Suprapubic skin (tissue), 4 donors: ENCODE measurements around the gene NNMT. TPM values are rescaled to one million over a fixed set of nuclear protein-coding genes. Genes with fewer than 3 reads are reported as not detected.
A peak's percentile ranks its signal among the peaks of the same experiment; 100 is the strongest.

Source experiments
- DNase-seq, 2 donors: peaks; one replicate each; pipeline ENCODE4 v3.0.0-alpha.2; 2019; ENCODE audit warnings: low spot score in 2 of 2
- H3K27ac ChIP-seq: fragments of 200-600 bp; sonication (generic); one replicate; pipeline ENCODE4 v1.5.1; 2019
- H3K27me3 ChIP-seq: fragments of 200-600 bp; sonication (generic); one replicate; pipeline ENCODE4 v1.5.1; 2019
- H3K36me3 ChIP-seq: fragments of 200-600 bp; sonication (generic); one replicate; pipeline ENCODE4 v1.5.1; 2019
- H3K4me1 ChIP-seq: fragments of 200-600 bp; sonication (generic); one replicate; pipeline ENCODE4 v1.5.1; 2019
- H3K4me3 ChIP-seq: fragments of 200-600 bp; sonication (generic); one replicate; pipeline ENCODE4 v1.5.1; 2019; ENCODE audit warnings: mild to moderate bottlenecking
- H3K9me3 ChIP-seq: fragments of 200-600 bp; sonication (generic); one replicate; pipeline ENCODE4 v1.5.1; 2019
- CTCF ChIP-seq, 2 donors: fragments of 200-600 bp in 1 of 2; fragments of 450-650 bp in 1 of 2; sonication (generic) in 1 of 2; IDR thresholded peaks; one replicate each; pipeline ENCODE4 v1.5.1; 2016 to 2019; ENCODE audit warnings: antibody characterized with exemption in 2 of 2, mild to moderate bottlenecking in 1 of 2, moderate library complexity in 1 of 2
- EP300 ChIP-seq: sonication (generic); formaldehyde crosslinking; IDR thresholded peaks from one replicate; pipeline ENCODE4 v1.6.1; 2017; ENCODE audit warnings: antibody characterized with exemption
- POLR2A ChIP-seq, 2 donors: fragments of 450-650 bp; IDR thresholded peaks; one replicate each; pipeline ENCODE4 v1.6.1; 2017; ENCODE audit warnings: antibody characterized with exemption in 2 of 2, mild to moderate bottlenecking in 2 of 2, moderate library complexity in 2 of 2
- POLR2AphosphoS5 ChIP-seq, 3 donors: sonication (generic); formaldehyde crosslinking; IDR thresholded peaks; one replicate each; pipeline ENCODE4 v1.6.1; 2017; ENCODE audit warnings: antibody characterized with exemption in 3 of 3
- WGBS: methylation state at CpG from one replicate; pipeline ENCODE4 v1.1.5; 2018; 5-methylcytosine and 5-hydroxymethylcytosine counted together
- total RNA-seq, 4 donors: library from RNA; depleted of rRNA; stranded (reverse); fragments of >200 nt; gene quantifications; one replicate each; pipeline ENCODE4 v1.1.0, GENCODE V29; 2016

Gene NNMT
- 100 to 1,000 TPM; 106 to 269 (median 210) TPM for total RNA-seq

GRCh38 chr11:114295676-114296604, at the start of gene NNMT:
NNMT (plus strand) TSS chr11:114296399; CDS start chr11:114296557, 158 bp downstream.
- H3K36me3 ChIP-seq: peaks cover 3% of the 10 kb centered on the region
- peak within 1 kb of the TSS; percentile 94 for H3K27ac ChIP-seq
- DNase-seq: peak; percentile 90 to 91
- H3K27me3 ChIP-seq: no peaks in the 10 kb centered on the region
- WGBS: 46% methylated on average over 11 of the region's 11 CpGs
- H3K9me3 ChIP-seq: no peaks in the 10 kb centered on the region
- peak within 1 kb of the TSS; percentile 51 for H3K4me3 ChIP-seq
- TF ChIP-seq EP300: no peak
- peak; percentile 58 to 94 (median 90) for TF ChIP-seq POLR2AphosphoS5 (IDR thresholded peaks at IDR 0.05)
- no peak for TF ChIP-seq CTCF (IDR thresholded peaks at IDR 0.05)
- TF ChIP-seq POLR2A (IDR thresholded peaks at IDR 0.05): peak; percentile 27 to 88
- H3K4me1 ChIP-seq: peaks cover 30% of the 10 kb centered on the region

- Histone ChIP-seq H3K9me3 (no peaks in the 10 kb centered on the region), H3K4me3 (no peak overlapping the region), H3K27ac (no peak overlapping the region), H3K27me3 (no peaks in the 10 kb centered on the region), H3K36me3 (peaks cover 94% of the 10 kb centered on the region), H3K4me1 (peaks cover 12% of the 10 kb centered on the region)
- no peak for DNase-seq
- WGBS: 93% methylated on average over 11 of the region's 11 CpGs
- no peak for TF ChIP-seq EP300
- TF ChIP-seq CTCF (IDR thresholded peaks at IDR 0.05): no peak
- TF ChIP-seq POLR2AphosphoS5 (IDR thresholded peaks at IDR 0.05): no peak
- TF ChIP-seq POLR2A (IDR thresholded peaks at IDR 0.05): no peak
Measured at GRCh38 chr11:114247070-114247789, 49.0 kb upstream of the NNMT start.

GRCh38 chr11:114250180-114250579, 46.0 kb upstream of the NNMT start:
- TF ChIP-seq POLR2AphosphoS5 (IDR thresholded peaks at IDR 0.05) (no peak), POLR2A (IDR thresholded peaks at IDR 0.05) (no peak), EP300 (no peak), CTCF (IDR thresholded peaks at IDR 0.05) (no peak)
- no peaks in the 10 kb centered on the region for H3K9me3 ChIP-seq
- H3K36me3 ChIP-seq: peaks cover 86% of the 10 kb centered on the region
- no peak overlapping the region for H3K27ac ChIP-seq
- WGBS: 91% methylated on average over 17 of the region's 17 CpGs
- peaks cover 3% of the 10 kb centered on the region for H3K4me1 ChIP-seq
- H3K27me3 ChIP-seq: no peaks in the 10 kb centered on the region
- no peak overlapping the region for H3K4me3 ChIP-seq
- no peak for DNase-seq

GRCh38 chr11:114250993-114251814, 45.0 kb upstream of the NNMT start:
- H3K4me3 ChIP-seq: no peak overlapping the region
- DNase-seq: no peak
- peaks cover 78% of the 10 kb centered on the region for H3K36me3 ChIP-seq
- no peak overlapping the region for H3K27ac ChIP-seq
- WGBS: 89% methylated on average over 12 of the region's 14 CpGs
- H3K4me1 ChIP-seq: peaks cover 5% of the 10 kb centered on the region
- TF ChIP-seq POLR2A (IDR thresholded peaks at IDR 0.05): no peak
- TF ChIP-seq CTCF (IDR thresholded peaks at IDR 0.05): no peak
- no peak for TF ChIP-seq EP300
- TF ChIP-seq POLR2AphosphoS5 (IDR thresholded peaks at IDR 0.05): no peak
- no peaks in the 10 kb centered on the region for H3K27me3 ChIP-seq
- no peaks in the 10 kb centered on the region for H3K9me3 ChIP-seq
